WTC11 (cell line): ENCODE measurements around the gene PIP4K2C. TPM values are rescaled to one million over a fixed set of nuclear protein-coding genes. Genes with fewer than 3 reads are reported as not detected.

Source experiments
- ATAC-seq: fragments of 200-7000 bp; cut with Tn5 transposase; 2 replicates; pipeline ENCODE4 v1.10.0; 2021; ENCODE audit warnings: mild to moderate bottlenecking, moderate library complexity
- CTCF ChIA-PET: fragments of 300-600 bp; sonication (Branson Sonifier 250); formaldehyde crosslinking; loops from one replicate; lab custom pipeline; 2021; ENCODE audit warnings: antibody characterized with exemption; lab: Charles Lee
- POLR2A ChIA-PET: fragments of 350-600 bp; sonication (Branson Sonifier 250); formaldehyde crosslinking; loops from one replicate; lab custom pipeline; 2021; ENCODE audit warnings: antibody characterized with exemption; lab: Charles Lee
- DNase-seq: peaks from one replicate; pipeline ENCODE4 v3.0.0; 2021; ENCODE audit warnings: low spot score
- H3K27ac Mint-ChIP-seq: 2 replicates; pipeline ENCODE4 v1.8.0; 2021; ENCODE audit warnings: mixed read lengths
- H3K27me3 Mint-ChIP-seq: 2 replicates; pipeline ENCODE4 v1.8.0; 2021; ENCODE audit warnings: low read depth, mild to moderate bottlenecking, moderate library complexity, mixed read lengths
- H3K36me3 Mint-ChIP-seq: 2 replicates; pipeline ENCODE4 v1.8.0; 2021; ENCODE audit warnings: mixed read lengths
- H3K4me1 Mint-ChIP-seq: 2 replicates; pipeline ENCODE4 v1.8.0; 2022; ENCODE audit warnings: mixed read lengths
- H3K4me3 Mint-ChIP-seq: 2 replicates; pipeline ENCODE4 v1.8.0; 2021; ENCODE audit warnings: mild to moderate bottlenecking, moderate library complexity, mixed read lengths
- H3K9me3 Mint-ChIP-seq: 2 replicates; pipeline ENCODE4 v1.8.0; 2021; ENCODE audit warnings: mixed read lengths
- AFF4 ChIP-seq: sonication (generic); formaldehyde crosslinking; IDR thresholded peaks from 2 replicates; pipeline ENCODE4 v1.8.1; 2023; ENCODE audit warnings: mild to moderate bottlenecking, missing genetic modification reagents, borderline replicate concordance
- ATF1 ChIP-seq: sonication (generic); formaldehyde crosslinking; IDR thresholded peaks from 2 replicates; pipeline ENCODE4 v1.8.1; 2023; ENCODE audit warnings: mild to moderate bottlenecking, moderate library complexity, missing genetic modification reagents
- E2F4 ChIP-seq: sonication (generic); formaldehyde crosslinking; IDR thresholded peaks from 2 replicates; pipeline ENCODE4 v1.8.1; 2022; ENCODE audit warnings: low read depth, mild to moderate bottlenecking, moderate library complexity, missing genetic modification reagents, borderline replicate concordance
- ELF4 ChIP-seq: sonication (generic); formaldehyde crosslinking; IDR thresholded peaks from 2 replicates; pipeline ENCODE4 v1.8.1; 2022; ENCODE audit warnings: low read depth, mild to moderate bottlenecking, moderate library complexity, missing genetic modification reagents
- ESRRA ChIP-seq: sonication (generic); formaldehyde crosslinking; IDR thresholded peaks from 2 replicates; pipeline ENCODE4 v1.8.1; 2022; ENCODE audit warnings: mild to moderate bottlenecking, missing genetic modification reagents, borderline replicate concordance
- NR2C2 ChIP-seq: sonication (generic); formaldehyde crosslinking; IDR thresholded peaks from 2 replicates; pipeline ENCODE4 v1.8.0; 2022; ENCODE audit warnings: mild to moderate bottlenecking, missing genetic modification reagents
- SMAD3 ChIP-seq: sonication (generic); formaldehyde crosslinking; IDR thresholded peaks from 2 replicates; pipeline ENCODE4 v1.8.0; 2022; ENCODE audit warnings: missing genetic modification reagents, mild to moderate bottlenecking, borderline replicate concordance
- TCF7 ChIP-seq: sonication (generic); formaldehyde crosslinking; IDR thresholded peaks from 2 replicates; pipeline ENCODE4 v1.8.0; 2022; ENCODE audit warnings: mild to moderate bottlenecking, low read depth, missing genetic modification reagents, moderate library complexity
- ZNF512 ChIP-seq: sonication (generic); formaldehyde crosslinking; IDR thresholded peaks from 2 replicates; pipeline ENCODE4 v1.8.1; 2022; ENCODE audit warnings: missing genetic modification reagents, borderline replicate concordance
- ZNF671 ChIP-seq: fragments of 250-450 bp; sonication (Bioruptor Pico); IDR thresholded peaks from 2 replicates; pipeline ENCODE4 v1.8.0; 2021; ENCODE audit warnings: mild to moderate bottlenecking
- total RNA-seq: library from RNA; stranded (reverse); gene quantifications from 3 replicates; pipeline ENCODE4 v1.2.3, GENCODE V29; 2021
- TF ChIP-seq, protein P1 (sequence below): fragments of 250-450 bp; sonication (Bioruptor Pico); IDR thresholded peaks from 2 replicates; pipeline ENCODE4 v1.9.0; 2021; ENCODE audit warnings: mild to moderate bottlenecking
- TF ChIP-seq, protein P2 (sequence below): fragments of 250-450 bp; sonication (Bioruptor Pico); conservative IDR thresholded peaks from 2 replicates; pipeline ENCODE4 v1.9.0; 2021; ENCODE audit warnings: mild to moderate bottlenecking
- TF ChIP-seq, protein P3 (sequence below): fragments of 250-450 bp; sonication (Bioruptor Pico); IDR thresholded peaks from 2 replicates; pipeline ENCODE4 v1.8.0; 2021; ENCODE audit warnings: mild to moderate bottlenecking
- TF ChIP-seq, protein P4 (sequence below): sonication (generic); formaldehyde crosslinking; IDR thresholded peaks from 2 replicates; pipeline ENCODE4 v1.8.1; 2022; ENCODE audit warnings: mild to moderate bottlenecking, missing genetic modification reagents, moderate library complexity, borderline replicate concordance
- TF ChIP-seq, protein P5 (sequence below): sonication (generic); formaldehyde crosslinking; IDR thresholded peaks from 2 replicates; pipeline ENCODE4 v1.8.0; 2023; ENCODE audit warnings: missing genetic modification reagents, mild to moderate bottlenecking, borderline replicate concordance

The PIP4K2C gene
- total RNA-seq, 1 experiment from 2014 or later: 25.4 TPM

GRCh38 chr12:57624441-57625220, 33.6 kb downstream of the PIP4K2C start:
- Mint-ChIP-seq H3K36me3 (no peaks in the 10 kb centered on the region), H3K4me3 (no peak overlapping the region), H3K27ac (no peak overlapping the region), H3K4me1 (peaks cover 32% of the 10 kb centered on the region), H3K27me3 (peaks cover 100% of the 10 kb centered on the region), H3K9me3 (no peaks in the 10 kb centered on the region)
- CTCF ChIA-PET: interaction anchor here (0.9 to 2.0 kb wide), 2 partner anchors 8 to 41 kb away, joined by 3 to 8 read pairs; partner anchors contain the start of gene B4GALNT1
- POLR2A ChIA-PET: no interaction called here
- ATAC-seq: no peak
- no peak for DNase-seq
- no peak for TF ChIP-seq ATF1 (CRISPR knock-in tag)
- no peak for TF ChIP-seq E2F4 (CRISPR knock-in tag)
- TF ChIP-seq AFF4 (CRISPR knock-in tag): no peak
- TF ChIP-seq, protein P1, sequence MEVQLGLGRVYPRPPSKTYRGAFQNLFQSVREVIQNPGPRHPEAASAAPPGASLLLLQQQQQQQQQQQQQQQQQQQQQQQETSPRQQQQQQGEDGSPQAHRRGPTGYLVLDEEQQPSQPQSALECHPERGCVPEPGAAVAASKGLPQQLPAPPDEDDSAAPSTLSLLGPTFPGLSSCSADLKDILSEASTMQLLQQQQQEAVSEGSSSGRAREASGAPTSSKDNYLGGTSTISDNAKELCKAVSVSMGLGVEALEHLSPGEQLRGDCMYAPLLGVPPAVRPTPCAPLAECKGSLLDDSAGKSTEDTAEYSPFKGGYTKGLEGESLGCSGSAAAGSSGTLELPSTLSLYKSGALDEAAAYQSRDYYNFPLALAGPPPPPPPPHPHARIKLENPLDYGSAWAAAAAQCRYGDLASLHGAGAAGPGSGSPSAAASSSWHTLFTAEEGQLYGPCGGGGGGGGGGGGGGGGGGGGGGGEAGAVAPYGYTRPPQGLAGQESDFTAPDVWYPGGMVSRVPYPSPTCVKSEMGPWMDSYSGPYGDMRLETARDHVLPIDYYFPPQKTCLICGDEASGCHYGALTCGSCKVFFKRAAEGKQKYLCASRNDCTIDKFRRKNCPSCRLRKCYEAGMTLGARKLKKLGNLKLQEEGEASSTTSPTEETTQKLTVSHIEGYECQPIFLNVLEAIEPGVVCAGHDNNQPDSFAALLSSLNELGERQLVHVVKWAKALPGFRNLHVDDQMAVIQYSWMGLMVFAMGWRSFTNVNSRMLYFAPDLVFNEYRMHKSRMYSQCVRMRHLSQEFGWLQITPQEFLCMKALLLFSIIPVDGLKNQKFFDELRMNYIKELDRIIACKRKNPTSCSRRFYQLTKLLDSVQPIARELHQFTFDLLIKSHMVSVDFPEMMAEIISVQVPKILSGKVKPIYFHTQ (CRISPR knock-in tag): no peak
- no peak for TF ChIP-seq ZNF671 (CRISPR knock-in tag)
- no peak for TF ChIP-seq SMAD3
- no peak for TF ChIP-seq NR2C2
- TF ChIP-seq ZNF512: no peak
- TF ChIP-seq ESRRA (CRISPR knock-in tag): no peak
- TF ChIP-seq, protein P2, sequence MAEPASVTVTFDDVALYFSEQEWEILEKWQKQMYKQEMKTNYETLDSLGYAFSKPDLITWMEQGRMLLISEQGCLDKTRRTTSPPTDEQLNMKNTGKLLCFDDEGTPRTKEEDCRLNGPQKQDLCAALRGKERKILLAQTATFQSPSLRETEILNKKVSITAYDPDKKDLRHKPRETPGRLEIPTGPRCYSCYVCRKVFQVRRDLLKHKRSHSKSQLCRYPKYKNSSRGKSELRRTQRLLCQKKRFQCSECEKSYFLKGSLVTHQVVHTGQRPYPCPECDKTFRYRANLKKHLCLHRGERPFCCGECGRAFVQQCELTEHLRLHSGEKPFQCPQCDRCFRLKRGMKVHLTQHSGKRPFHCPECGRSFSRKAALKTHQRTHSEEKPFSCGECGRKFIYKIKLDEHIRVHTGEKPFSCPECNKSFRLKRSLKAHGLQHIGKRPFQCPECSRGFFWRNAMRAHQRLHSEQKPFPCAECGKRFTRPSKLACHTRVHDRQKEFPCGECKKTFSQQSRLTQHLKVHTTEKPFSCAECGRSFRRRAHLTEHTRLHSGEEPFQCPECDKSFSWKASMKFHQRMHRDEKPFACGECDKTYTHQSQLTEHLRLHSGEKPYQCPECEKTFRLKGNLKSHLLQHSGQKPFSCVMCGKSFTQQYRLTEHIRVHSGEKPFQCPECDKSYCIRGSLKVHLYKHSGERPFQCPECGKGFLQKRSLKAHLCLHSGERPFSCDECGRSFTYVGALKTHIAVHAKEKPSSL: no peak
- TF ChIP-seq TCF7 (CRISPR knock-in tag): no peak
- TF ChIP-seq, protein P3, sequence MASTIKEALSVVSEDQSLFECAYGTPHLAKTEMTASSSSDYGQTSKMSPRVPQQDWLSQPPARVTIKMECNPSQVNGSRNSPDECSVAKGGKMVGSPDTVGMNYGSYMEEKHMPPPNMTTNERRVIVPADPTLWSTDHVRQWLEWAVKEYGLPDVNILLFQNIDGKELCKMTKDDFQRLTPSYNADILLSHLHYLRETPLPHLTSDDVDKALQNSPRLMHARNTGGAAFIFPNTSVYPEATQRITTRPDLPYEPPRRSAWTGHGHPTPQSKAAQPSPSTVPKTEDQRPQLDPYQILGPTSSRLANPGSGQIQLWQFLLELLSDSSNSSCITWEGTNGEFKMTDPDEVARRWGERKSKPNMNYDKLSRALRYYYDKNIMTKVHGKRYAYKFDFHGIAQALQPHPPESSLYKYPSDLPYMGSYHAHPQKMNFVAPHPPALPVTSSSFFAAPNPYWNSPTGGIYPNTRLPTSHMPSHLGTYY: no peak
- TF ChIP-seq, protein P4, sequence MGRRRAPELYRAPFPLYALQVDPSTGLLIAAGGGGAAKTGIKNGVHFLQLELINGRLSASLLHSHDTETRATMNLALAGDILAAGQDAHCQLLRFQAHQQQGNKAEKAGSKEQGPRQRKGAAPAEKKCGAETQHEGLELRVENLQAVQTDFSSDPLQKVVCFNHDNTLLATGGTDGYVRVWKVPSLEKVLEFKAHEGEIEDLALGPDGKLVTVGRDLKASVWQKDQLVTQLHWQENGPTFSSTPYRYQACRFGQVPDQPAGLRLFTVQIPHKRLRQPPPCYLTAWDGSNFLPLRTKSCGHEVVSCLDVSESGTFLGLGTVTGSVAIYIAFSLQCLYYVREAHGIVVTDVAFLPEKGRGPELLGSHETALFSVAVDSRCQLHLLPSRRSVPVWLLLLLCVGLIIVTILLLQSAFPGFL (CRISPR knock-in tag): no peak
- no peak for TF ChIP-seq ELF4 (CRISPR knock-in tag)
- TF ChIP-seq, protein P5, sequence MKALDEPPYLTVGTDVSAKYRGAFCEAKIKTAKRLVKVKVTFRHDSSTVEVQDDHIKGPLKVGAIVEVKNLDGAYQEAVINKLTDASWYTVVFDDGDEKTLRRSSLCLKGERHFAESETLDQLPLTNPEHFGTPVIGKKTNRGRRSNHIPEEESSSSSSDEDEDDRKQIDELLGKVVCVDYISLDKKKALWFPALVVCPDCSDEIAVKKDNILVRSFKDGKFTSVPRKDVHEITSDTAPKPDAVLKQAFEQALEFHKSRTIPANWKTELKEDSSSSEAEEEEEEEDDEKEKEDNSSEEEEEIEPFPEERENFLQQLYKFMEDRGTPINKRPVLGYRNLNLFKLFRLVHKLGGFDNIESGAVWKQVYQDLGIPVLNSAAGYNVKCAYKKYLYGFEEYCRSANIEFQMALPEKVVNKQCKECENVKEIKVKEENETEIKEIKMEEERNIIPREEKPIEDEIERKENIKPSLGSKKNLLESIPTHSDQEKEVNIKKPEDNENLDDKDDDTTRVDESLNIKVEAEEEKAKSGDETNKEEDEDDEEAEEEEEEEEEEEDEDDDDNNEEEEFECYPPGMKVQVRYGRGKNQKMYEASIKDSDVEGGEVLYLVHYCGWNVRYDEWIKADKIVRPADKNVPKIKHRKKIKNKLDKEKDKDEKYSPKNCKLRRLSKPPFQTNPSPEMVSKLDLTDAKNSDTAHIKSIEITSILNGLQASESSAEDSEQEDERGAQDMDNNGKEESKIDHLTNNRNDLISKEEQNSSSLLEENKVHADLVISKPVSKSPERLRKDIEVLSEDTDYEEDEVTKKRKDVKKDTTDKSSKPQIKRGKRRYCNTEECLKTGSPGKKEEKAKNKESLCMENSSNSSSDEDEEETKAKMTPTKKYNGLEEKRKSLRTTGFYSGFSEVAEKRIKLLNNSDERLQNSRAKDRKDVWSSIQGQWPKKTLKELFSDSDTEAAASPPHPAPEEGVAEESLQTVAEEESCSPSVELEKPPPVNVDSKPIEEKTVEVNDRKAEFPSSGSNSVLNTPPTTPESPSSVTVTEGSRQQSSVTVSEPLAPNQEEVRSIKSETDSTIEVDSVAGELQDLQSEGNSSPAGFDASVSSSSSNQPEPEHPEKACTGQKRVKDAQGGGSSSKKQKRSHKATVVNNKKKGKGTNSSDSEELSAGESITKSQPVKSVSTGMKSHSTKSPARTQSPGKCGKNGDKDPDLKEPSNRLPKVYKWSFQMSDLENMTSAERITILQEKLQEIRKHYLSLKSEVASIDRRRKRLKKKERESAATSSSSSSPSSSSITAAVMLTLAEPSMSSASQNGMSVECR (CRISPR knock-in tag): no peak
